PFSK-1 (cell line): ENCODE measurements around the gene SND1.

ENCODE experiments used
- POLR2AphosphoS5 ChIP-seq: IDR thresholded peaks from 2 replicates; pipeline ENCODE4 v1.6.1; 2012; ENCODE audit warnings: low read depth, mild to moderate bottlenecking, control low read depth, low read length, moderate library complexity
- REST ChIP-seq, 2 experiments: IDR thresholded peaks; 2 replicates each; pipeline versions ENCODE4 v1.6.1 to v1.8.0; 2011 to 2012; ENCODE audit warnings: low read depth in 2 of 2, low read length in 2 of 2, control low read depth in 1 of 2, inconsistent platforms in 1 of 2, mild to moderate bottlenecking in 1 of 2, moderate library complexity in 1 of 2; ENCODE audit not compliant: insufficient read depth in 1 of 2
- SIN3A ChIP-seq: IDR thresholded peaks from 2 replicates; pipeline ENCODE4 v1.6.1; 2012; ENCODE audit warnings: mild to moderate bottlenecking, low read length, moderate library complexity, borderline replicate concordance; ENCODE audit not compliant: insufficient read depth
- TAF1 ChIP-seq: IDR thresholded peaks from 2 replicates; pipeline ENCODE4 v1.6.1; 2012; ENCODE audit warnings: low read length, control low read depth, borderline replicate concordance; ENCODE audit not compliant: insufficient read depth

DNA sequence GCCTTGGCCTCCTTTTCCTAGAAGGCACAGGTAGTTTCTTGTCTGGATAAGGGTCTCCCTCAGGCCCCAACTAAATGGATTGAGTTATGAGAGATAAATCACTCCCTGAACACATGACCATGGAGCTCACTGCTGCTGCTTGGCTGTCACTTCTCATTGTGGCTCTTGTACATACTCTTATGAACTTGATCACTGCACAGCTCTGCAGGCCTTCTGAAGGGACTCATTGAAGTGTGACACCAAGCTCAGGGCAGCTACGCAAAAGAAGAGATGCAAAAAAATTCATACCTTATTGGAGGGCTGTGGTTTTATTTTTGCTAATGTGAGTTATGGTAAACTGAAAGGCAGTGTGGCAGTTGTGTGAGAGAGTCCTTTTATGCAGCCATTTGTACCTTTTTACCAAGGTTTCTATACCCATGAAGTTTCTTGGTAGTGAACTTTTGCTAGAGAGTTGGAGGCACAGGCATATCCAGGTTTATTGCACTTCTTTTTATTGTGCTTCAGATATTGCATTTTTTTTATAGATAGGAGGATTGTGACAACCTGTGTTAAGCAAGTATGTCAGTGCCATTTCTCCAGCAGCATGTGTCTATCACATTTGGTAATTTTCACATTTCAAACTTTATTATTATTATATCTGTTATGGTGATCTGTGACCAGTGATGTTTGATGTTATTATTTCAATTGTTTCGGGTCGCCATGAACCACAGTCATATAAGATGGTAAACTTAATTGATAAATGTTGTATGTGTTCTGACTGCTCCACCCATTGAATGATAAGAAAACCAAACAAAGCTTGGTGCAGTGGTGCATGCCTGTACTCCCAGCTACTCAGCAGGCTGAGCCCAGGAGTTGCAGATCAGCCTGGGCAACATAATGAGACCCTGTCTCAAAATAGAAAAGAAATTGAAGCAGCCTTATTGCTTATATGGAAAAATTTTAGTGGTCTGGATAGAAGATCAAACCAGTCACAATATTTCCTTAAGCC, 278.6 kb downstream of the SND1 start:
- TF ChIP-seq SIN3A: no peak
- TF ChIP-seq REST (IDR thresholded peaks at IDR 0.05; ENCODE audit: insufficient read depth in 1 of 2, low read depth in 2 of 2, low read length in 2 of 2): no peak
- no peak for TF ChIP-seq POLR2AphosphoS5
- TF ChIP-seq TAF1: no peak
